WTC11 (cell line): ENCODE measurements around the gene SAMHD1. TPM values are rescaled to one million over a fixed set of nuclear protein-coding genes. Genes with fewer than 3 reads are reported as not detected.

Experiments
- ATAC-seq: fragments of 200-7000 bp; cut with Tn5 transposase; 2 replicates; pipeline ENCODE4 v1.10.0; 2021; ENCODE audit warnings: mild to moderate bottlenecking, moderate library complexity
- CTCF ChIA-PET: fragments of 300-600 bp; sonication (Branson Sonifier 250); formaldehyde crosslinking; loops from one replicate; lab custom pipeline; 2021; ENCODE audit warnings: antibody characterized with exemption; lab: Charles Lee
- POLR2A ChIA-PET: fragments of 350-600 bp; sonication (Branson Sonifier 250); formaldehyde crosslinking; loops from one replicate; lab custom pipeline; 2021; ENCODE audit warnings: antibody characterized with exemption; lab: Charles Lee
- DNase-seq: peaks from one replicate; pipeline ENCODE4 v3.0.0; 2021; ENCODE audit warnings: low spot score
- H3K27ac Mint-ChIP-seq: 2 replicates; pipeline ENCODE4 v1.8.0; 2021; ENCODE audit warnings: mixed read lengths
- H3K27me3 Mint-ChIP-seq: 2 replicates; pipeline ENCODE4 v1.8.0; 2021; ENCODE audit warnings: low read depth, mild to moderate bottlenecking, moderate library complexity, mixed read lengths
- H3K36me3 Mint-ChIP-seq: 2 replicates; pipeline ENCODE4 v1.8.0; 2021; ENCODE audit warnings: mixed read lengths
- H3K4me1 Mint-ChIP-seq: 2 replicates; pipeline ENCODE4 v1.8.0; 2022; ENCODE audit warnings: mixed read lengths
- H3K4me3 Mint-ChIP-seq: 2 replicates; pipeline ENCODE4 v1.8.0; 2021; ENCODE audit warnings: mild to moderate bottlenecking, moderate library complexity, mixed read lengths
- H3K9me3 Mint-ChIP-seq: 2 replicates; pipeline ENCODE4 v1.8.0; 2021; ENCODE audit warnings: mixed read lengths
- AR ChIP-seq: fragments of 250-450 bp; sonication (Bioruptor Pico); IDR thresholded peaks from 2 replicates; pipeline ENCODE4 v1.9.0; 2021; ENCODE audit warnings: mild to moderate bottlenecking
- CBFB ChIP-seq: sonication (generic); formaldehyde crosslinking; IDR thresholded peaks from 2 replicates; pipeline ENCODE4 v1.8.1; 2022; ENCODE audit warnings: mild to moderate bottlenecking, low read depth, missing genetic modification reagents
- CREB1 ChIP-seq: sonication (generic); formaldehyde crosslinking; IDR thresholded peaks from 2 replicates; pipeline ENCODE4 v1.8.0; 2023; ENCODE audit warnings: mild to moderate bottlenecking, missing genetic modification reagents
- CTCF ChIP-seq: fragments of 200-600 bp; IDR thresholded peaks from 2 replicates; pipeline ENCODE4 v1.8.0; 2022; ENCODE audit warnings: antibody characterized with exemption
- FOXP1 ChIP-seq: sonication (generic); formaldehyde crosslinking; IDR thresholded peaks from 2 replicates; pipeline ENCODE4 v1.8.0; 2022; ENCODE audit warnings: missing genetic modification reagents, mild to moderate bottlenecking, moderate library complexity, borderline replicate concordance
- GABPB1 ChIP-seq: sonication (generic); formaldehyde crosslinking; IDR thresholded peaks from 2 replicates; pipeline ENCODE4 v1.8.1; 2023; ENCODE audit warnings: mild to moderate bottlenecking, missing genetic modification reagents
- GRHL2 ChIP-seq: fragments of 250-450 bp; sonication (Bioruptor Pico); IDR thresholded peaks from 2 replicates; pipeline ENCODE4 v1.8.0; 2022; ENCODE audit warnings: mild to moderate bottlenecking, moderate library complexity; ENCODE audit not compliant: insufficient replicate concordance, severe bottlenecking
- IRF2 ChIP-seq: sonication (generic); formaldehyde crosslinking; IDR thresholded peaks from 2 replicates; pipeline ENCODE4 v1.8.0; 2022; ENCODE audit warnings: low read depth, missing genetic modification reagents, borderline replicate concordance
- NR1H2 ChIP-seq: sonication (generic); formaldehyde crosslinking; IDR thresholded peaks from 2 replicates; pipeline ENCODE4 v1.9.0; 2021; ENCODE audit warnings: mild to moderate bottlenecking, moderate library complexity, missing genetic modification reagents
- PRRX2 ChIP-seq: fragments of 250-450 bp; sonication (Bioruptor Pico); IDR thresholded peaks from 2 replicates; pipeline ENCODE4 v1.8.0; 2021; ENCODE audit warnings: mild to moderate bottlenecking
- SMAD4 ChIP-seq: sonication (generic); formaldehyde crosslinking; IDR thresholded peaks from 2 replicates; pipeline ENCODE4 v1.8.0; 2022; ENCODE audit warnings: mild to moderate bottlenecking, missing genetic modification reagents
- USF1 ChIP-seq: sonication (generic); formaldehyde crosslinking; IDR thresholded peaks from 2 replicates; pipeline ENCODE4 v1.8.0; 2022; ENCODE audit warnings: mild to moderate bottlenecking, missing genetic modification reagents
- ZMAT4 ChIP-seq: fragments of 250-450 bp; sonication (Bioruptor Pico); IDR thresholded peaks from 2 replicates; pipeline ENCODE4 v1.9.0; 2021; ENCODE audit warnings: mild to moderate bottlenecking
- ZNF232 ChIP-seq: sonication (generic); formaldehyde crosslinking; IDR thresholded peaks from 2 replicates; pipeline ENCODE4 v1.8.0; 2022; ENCODE audit warnings: mild to moderate bottlenecking, missing genetic modification reagents
- ZNF416 ChIP-seq: fragments of 250-450 bp; sonication (Bioruptor Pico); IDR thresholded peaks from 2 replicates; pipeline ENCODE4 v1.9.0; 2021; ENCODE audit warnings: mild to moderate bottlenecking, inconsistent platforms
- ZSCAN18 ChIP-seq: fragments of 250-450 bp; sonication (Bioruptor Pico); IDR thresholded peaks from 2 replicates; pipeline ENCODE4 v2.1.2; 2022; ENCODE audit warnings: mild to moderate bottlenecking, moderate library complexity
- total RNA-seq: library from RNA; stranded (reverse); gene quantifications from 3 replicates; pipeline ENCODE4 v1.2.3, GENCODE V29; 2021
- TF ChIP-seq, protein P1 (sequence below): sonication (generic); formaldehyde crosslinking; IDR thresholded peaks from 2 replicates; pipeline ENCODE4 v1.8.1; 2023; ENCODE audit warnings: mild to moderate bottlenecking, missing genetic modification reagents, moderate library complexity
- TF ChIP-seq, protein P2 (sequence below): sonication (generic); formaldehyde crosslinking; conservative IDR thresholded peaks from 2 replicates; pipeline ENCODE4 v1.8.1; 2023; ENCODE audit warnings: mild to moderate bottlenecking, low read depth, missing genetic modification reagents, moderate library complexity
- TF ChIP-seq, protein P3 (sequence below): sonication (generic); formaldehyde crosslinking; IDR thresholded peaks from 2 replicates; pipeline ENCODE4 v1.8.0; 2022; ENCODE audit warnings: missing genetic modification reagents

The SAMHD1 gene
- total RNA-seq, 1 experiment from 2014 or later, result 31.0 TPM

DNA sequence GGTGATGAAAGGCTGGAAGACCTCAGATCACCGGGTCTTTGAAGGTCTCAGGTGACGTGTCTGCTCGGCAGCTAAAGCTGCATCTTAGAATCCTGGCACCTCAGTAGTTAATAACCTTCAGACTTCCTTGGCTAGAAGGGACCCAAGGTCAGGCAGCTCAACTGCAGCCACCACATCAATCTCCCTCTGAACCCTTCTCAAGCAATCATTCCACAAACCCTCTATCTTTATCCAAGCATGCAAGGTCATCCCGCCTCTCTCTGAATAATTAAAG, 92.3 kb downstream of the SAMHD1 start:
- H3K4me3 Mint-ChIP-seq, result no peak overlapping the region
- H3K4me1 Mint-ChIP-seq, result peaks cover 51% of the 10 kb centered on the region
- no peaks in the 10 kb centered on the region for H3K9me3 Mint-ChIP-seq
- POLR2A ChIA-PET, result interaction anchor here (1.8 kb wide), 1 partner anchor 23 kb away, joined by 9 read pairs; no protein-coding TSS in a partner anchor
- CTCF ChIA-PET, result interaction anchor here (0.9 to 7.6 kb wide), 3 partner anchors 23 to 51 kb away, joined by 4 to 89 read pairs (median 6); no protein-coding TSS in a partner anchor
- peaks cover 12% of the 10 kb centered on the region for H3K27me3 Mint-ChIP-seq
- peak overlapping the region; percentile 18 for H3K27ac Mint-ChIP-seq
- TF ChIP-seq, protein P1, sequence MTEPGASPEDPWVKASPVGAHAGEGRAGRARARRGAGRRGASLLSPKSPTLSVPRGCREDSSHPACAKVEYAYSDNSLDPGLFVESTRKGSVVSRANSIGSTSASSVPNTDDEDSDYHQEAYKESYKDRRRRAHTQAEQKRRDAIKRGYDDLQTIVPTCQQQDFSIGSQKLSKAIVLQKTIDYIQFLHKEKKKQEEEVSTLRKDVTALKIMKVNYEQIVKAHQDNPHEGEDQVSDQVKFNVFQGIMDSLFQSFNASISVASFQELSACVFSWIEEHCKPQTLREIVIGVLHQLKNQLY (CRISPR knock-in tag), result no peak
- TF ChIP-seq, protein P2, sequence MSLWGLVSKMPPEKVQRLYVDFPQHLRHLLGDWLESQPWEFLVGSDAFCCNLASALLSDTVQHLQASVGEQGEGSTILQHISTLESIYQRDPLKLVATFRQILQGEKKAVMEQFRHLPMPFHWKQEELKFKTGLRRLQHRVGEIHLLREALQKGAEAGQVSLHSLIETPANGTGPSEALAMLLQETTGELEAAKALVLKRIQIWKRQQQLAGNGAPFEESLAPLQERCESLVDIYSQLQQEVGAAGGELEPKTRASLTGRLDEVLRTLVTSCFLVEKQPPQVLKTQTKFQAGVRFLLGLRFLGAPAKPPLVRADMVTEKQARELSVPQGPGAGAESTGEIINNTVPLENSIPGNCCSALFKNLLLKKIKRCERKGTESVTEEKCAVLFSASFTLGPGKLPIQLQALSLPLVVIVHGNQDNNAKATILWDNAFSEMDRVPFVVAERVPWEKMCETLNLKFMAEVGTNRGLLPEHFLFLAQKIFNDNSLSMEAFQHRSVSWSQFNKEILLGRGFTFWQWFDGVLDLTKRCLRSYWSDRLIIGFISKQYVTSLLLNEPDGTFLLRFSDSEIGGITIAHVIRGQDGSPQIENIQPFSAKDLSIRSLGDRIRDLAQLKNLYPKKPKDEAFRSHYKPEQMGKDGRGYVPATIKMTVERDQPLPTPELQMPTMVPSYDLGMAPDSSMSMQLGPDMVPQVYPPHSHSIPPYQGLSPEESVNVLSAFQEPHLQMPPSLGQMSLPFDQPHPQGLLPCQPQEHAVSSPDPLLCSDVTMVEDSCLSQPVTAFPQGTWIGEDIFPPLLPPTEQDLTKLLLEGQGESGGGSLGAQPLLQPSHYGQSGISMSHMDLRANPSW (CRISPR knock-in tag), result no peak
- no peak for TF ChIP-seq USF1 (CRISPR knock-in tag)
- TF ChIP-seq IRF2 (CRISPR knock-in tag), result no peak
- no peak for TF ChIP-seq AR (CRISPR knock-in tag)
- no peak for TF ChIP-seq NR1H2 (CRISPR knock-in tag)
- TF ChIP-seq FOXP1 (CRISPR knock-in tag), result no peak
- TF ChIP-seq ZNF416 (CRISPR knock-in tag), result no peak
- TF ChIP-seq CBFB (CRISPR knock-in tag), result no peak
- TF ChIP-seq CREB1 (CRISPR knock-in tag), result no peak
- TF ChIP-seq ZSCAN18 (CRISPR knock-in tag), result no peak
- no peak for TF ChIP-seq ZMAT4
- no peak for TF ChIP-seq GABPB1
- no peak for TF ChIP-seq GRHL2 (CRISPR knock-in tag)
- no peak for TF ChIP-seq ZNF232
- TF ChIP-seq PRRX2, result no peak
- TF ChIP-seq, protein P3, sequence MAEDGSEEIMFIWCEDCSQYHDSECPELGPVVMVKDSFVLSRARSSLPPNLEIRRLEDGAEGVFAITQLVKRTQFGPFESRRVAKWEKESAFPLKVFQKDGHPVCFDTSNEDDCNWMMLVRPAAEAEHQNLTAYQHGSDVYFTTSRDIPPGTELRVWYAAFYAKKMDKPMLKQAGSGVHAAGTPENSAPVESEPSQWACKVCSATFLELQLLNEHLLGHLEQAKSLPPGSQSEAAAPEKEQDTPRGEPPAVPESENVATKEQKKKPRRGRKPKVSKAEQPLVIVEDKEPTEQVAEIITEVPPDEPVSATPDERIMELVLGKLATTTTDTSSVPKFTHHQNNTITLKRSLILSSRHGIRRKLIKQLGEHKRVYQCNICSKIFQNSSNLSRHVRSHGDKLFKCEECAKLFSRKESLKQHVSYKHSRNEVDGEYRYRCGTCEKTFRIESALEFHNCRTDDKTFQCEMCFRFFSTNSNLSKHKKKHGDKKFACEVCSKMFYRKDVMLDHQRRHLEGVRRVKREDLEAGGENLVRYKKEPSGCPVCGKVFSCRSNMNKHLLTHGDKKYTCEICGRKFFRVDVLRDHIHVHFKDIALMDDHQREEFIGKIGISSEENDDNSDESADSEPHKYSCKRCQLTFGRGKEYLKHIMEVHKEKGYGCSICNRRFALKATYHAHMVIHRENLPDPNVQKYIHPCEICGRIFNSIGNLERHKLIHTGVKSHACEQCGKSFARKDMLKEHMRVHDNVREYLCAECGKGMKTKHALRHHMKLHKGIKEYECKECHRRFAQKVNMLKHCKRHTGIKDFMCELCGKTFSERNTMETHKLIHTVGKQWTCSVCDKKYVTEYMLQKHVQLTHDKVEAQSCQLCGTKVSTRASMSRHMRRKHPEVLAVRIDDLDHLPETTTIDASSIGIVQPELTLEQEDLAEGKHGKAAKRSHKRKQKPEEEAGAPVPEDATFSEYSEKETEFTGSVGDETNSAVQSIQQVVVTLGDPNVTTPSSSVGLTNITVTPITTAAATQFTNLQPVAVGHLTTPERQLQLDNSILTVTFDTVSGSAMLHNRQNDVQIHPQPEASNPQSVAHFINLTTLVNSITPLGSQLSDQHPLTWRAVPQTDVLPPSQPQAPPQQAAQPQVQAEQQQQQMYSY (CRISPR knock-in tag), result no peak
- no peak for TF ChIP-seq CTCF
- TF ChIP-seq SMAD4 (CRISPR knock-in tag), result no peak
- DNase-seq, result no peak
- no peak for ATAC-seq
- no peaks in the 10 kb centered on the region for H3K36me3 Mint-ChIP-seq
